ENCODE results near the gene C3orf18. TPM values are rescaled to one million over a fixed set of nuclear protein-coding genes. Genes with fewer than 3 reads are reported as not detected.

The C3orf18 gene
- total RNA-seq, 1 donor from 2014 or later, result 57.2 TPM

GRCh38 chr3:50534681-50535330 is 32.7 kb downstream of the C3orf18 start:
- intact Hi-C loops (cut with micrococcal nuclease), result no loop called here

GRCh38 chr3:50533807-50534461 is 33.6 kb downstream of the C3orf18 start:
- Histone ChIP-seq H3K4me3 (no peak overlapping the region), H3K9me3 (replicated peaks) (no peaks in the 10 kb centered on the region), H3K27me3 (ENCODE audit: low read depth) (peaks cover 30% of the 10 kb centered on the region), H3K4me1 (no peaks in the 10 kb centered on the region), H3K27ac (replicated peaks) (no peak overlapping the region), H3K36me3 (no peaks in the 10 kb centered on the region)
- no peak for DNase-seq
- no peak for TF ChIP-seq CTCF (IDR thresholded peaks at IDR 0.05; ENCODE audit: borderline replicate concordance)
- intact Hi-C loops (cut with micrococcal nuclease), result no loop called here

More at GRCh38 chr3:50534681-50535330, 32.7 kb downstream of the C3orf18 start:
- no peaks in the 10 kb centered on the region for H3K4me1 ChIP-seq
- no peaks in the 10 kb centered on the region for H3K36me3 ChIP-seq
- DNase-seq, result no peak
- no peaks in the 10 kb centered on the region for H3K9me3 ChIP-seq (replicated peaks)
- TF ChIP-seq CTCF (IDR thresholded peaks at IDR 0.05; ENCODE audit: borderline replicate concordance), result no peak
- H3K27ac ChIP-seq (replicated peaks), result no peak overlapping the region
- no peak overlapping the region for H3K4me3 ChIP-seq
- peaks cover 25% of the 10 kb centered on the region for H3K27me3 ChIP-seq (ENCODE audit: low read depth)

- intact Hi-C loops (cut with micrococcal nuclease), result no loop called here
- no peaks in the 10 kb centered on the region for H3K4me1 ChIP-seq
- no peaks in the 10 kb centered on the region for H3K9me3 ChIP-seq (replicated peaks)
- peaks cover 30% of the 10 kb centered on the region for H3K27me3 ChIP-seq (ENCODE audit: low read depth)
- TF ChIP-seq CTCF (IDR thresholded peaks at IDR 0.05; ENCODE audit: borderline replicate concordance), result no peak
- H3K4me3 ChIP-seq, result no peak overlapping the region
- no peaks in the 10 kb centered on the region for H3K36me3 ChIP-seq
- H3K27ac ChIP-seq (replicated peaks), result no peak overlapping the region
- DNase-seq, result no peak
Observed at GRCh38 chr3:50533316-50533715, 34.2 kb downstream of the C3orf18 start.

GRCh38 chr3:50532062-50532705 is 35.4 kb downstream of the C3orf18 start:
- intact Hi-C loops (cut with micrococcal nuclease), result no loop called here
- Histone ChIP-seq H3K4me3 (no peak overlapping the region), H3K27ac (replicated peaks) (peak overlapping the region; percentile 30), H3K4me1 (no peaks in the 10 kb centered on the region), H3K9me3 (replicated peaks) (no peaks in the 10 kb centered on the region), H3K27me3 (ENCODE audit: low read depth) (peaks cover 23% of the 10 kb centered on the region), H3K36me3 (no peaks in the 10 kb centered on the region)
- TF ChIP-seq CTCF (IDR thresholded peaks at IDR 0.05; ENCODE audit: borderline replicate concordance), result no peak
- no peak for DNase-seq

GRCh38 chr3:50531201-50531600 is 36.3 kb downstream of the C3orf18 start:
- DNase-seq, result no peak
- TF ChIP-seq CTCF (IDR thresholded peaks at IDR 0.05; ENCODE audit: borderline replicate concordance), result no peak
- H3K4me1 ChIP-seq, result no peaks in the 10 kb centered on the region
- H3K27me3 ChIP-seq (ENCODE audit: low read depth), result peaks cover 17% of the 10 kb centered on the region
- no peaks in the 10 kb centered on the region for H3K36me3 ChIP-seq
- no peak overlapping the region for H3K27ac ChIP-seq (replicated peaks)
- H3K4me3 ChIP-seq, result no peak overlapping the region
- intact Hi-C loops (cut with micrococcal nuclease), result no loop called here
- H3K9me3 ChIP-seq (replicated peaks), result no peaks in the 10 kb centered on the region

All from left ventricle myocardium inferior (tissue), 1 donor.